Cardiac fibroblast (primary cell): Measurements from ENCODE around the gene ANKRD22.

Source experiments
- DNase-seq, 2 donors: peaks; one replicate each; pipeline versions ENCODE4 v3.0.0 to v3.0.0-alpha.2; 2010; ENCODE audit warnings: low read depth in 2 of 2
- H3K4me3 ChIP-seq, 2 donors: replicated peaks in 1 of 2; 1 replicate in 1 of 2; 2 replicates in 1 of 2; pipeline ENCODE4 v1.5.1; 2011; ENCODE audit warnings: low read depth in 2 of 2, low read length in 2 of 2, mild to moderate bottlenecking in 2 of 2, moderate library complexity in 1 of 2
- TF ChIP-seq, protein P1 (sequence below): IDR thresholded peaks from one replicate; pipeline ENCODE4 v1.5.1; 2011; ENCODE audit warnings: low read depth, mild to moderate bottlenecking, low read length, inconsistent platforms

ANKRD22 gene

GRCh38 chr10:88893611-88894010 lies 42.0 kb upstream of the ANKRD22 start:
- H3K4me3 ChIP-seq = no peak overlapping the region
- peak; percentile 46 to 58 for DNase-seq
- TF ChIP-seq, protein P1, sequence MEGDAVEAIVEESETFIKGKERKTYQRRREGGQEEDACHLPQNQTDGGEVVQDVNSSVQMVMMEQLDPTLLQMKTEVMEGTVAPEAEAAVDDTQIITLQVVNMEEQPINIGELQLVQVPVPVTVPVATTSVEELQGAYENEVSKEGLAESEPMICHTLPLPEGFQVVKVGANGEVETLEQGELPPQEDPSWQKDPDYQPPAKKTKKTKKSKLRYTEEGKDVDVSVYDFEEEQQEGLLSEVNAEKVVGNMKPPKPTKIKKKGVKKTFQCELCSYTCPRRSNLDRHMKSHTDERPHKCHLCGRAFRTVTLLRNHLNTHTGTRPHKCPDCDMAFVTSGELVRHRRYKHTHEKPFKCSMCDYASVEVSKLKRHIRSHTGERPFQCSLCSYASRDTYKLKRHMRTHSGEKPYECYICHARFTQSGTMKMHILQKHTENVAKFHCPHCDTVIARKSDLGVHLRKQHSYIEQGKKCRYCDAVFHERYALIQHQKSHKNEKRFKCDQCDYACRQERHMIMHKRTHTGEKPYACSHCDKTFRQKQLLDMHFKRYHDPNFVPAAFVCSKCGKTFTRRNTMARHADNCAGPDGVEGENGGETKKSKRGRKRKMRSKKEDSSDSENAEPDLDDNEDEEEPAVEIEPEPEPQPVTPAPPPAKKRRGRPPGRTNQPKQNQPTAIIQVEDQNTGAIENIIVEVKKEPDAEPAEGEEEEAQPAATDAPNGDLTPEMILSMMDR = no peak

- DNase-seq = peak in 1 of 2 donors; percentile 65
- TF ChIP-seq, protein P1 = no peak
- no peak overlapping the region for H3K4me3 ChIP-seq
Observed at GRCh38 chr10:88892222-88892967, 40.8 kb upstream of the ANKRD22 start.

DNA sequence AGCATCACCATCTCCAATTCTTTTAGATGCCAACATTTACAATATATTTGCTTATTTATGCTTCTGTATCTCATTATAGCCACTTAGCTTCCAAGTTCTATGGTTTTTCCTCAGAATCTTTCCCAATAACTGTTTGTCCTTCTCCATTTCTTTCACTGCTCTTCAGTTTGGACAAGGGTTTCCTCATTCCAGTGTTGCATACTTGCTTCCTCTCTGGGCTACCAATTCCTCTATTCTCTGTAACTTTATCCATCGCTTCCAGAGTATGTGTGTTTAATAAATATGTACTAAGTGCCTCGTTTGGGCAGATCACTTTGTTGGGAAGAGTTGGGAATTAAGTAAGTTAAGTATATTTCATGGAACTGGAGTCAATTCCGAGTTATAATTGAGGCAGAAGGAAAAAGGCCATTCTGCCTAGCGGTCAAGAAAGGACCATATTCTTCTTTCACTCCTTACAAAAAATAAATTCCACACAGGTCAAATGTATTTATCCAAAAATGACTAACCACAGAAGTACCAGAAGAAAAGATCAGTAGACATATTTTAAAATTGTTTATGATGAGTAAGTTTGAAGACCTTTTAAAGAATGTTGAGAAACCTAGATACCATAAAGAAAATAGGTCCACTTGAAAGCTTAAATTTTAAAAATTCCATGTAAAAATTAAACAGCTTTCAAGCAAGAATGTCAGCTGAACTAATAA lies 39.2 kb upstream of the ANKRD22 start:
- H3K4me3 ChIP-seq = no peak overlapping the region
- DNase-seq = peak in 1 of 2 donors; percentile 46
- TF ChIP-seq, protein P1 = no peak

- TF ChIP-seq, protein P1 = no peak
- no peak for DNase-seq
- H3K4me3 ChIP-seq = no peak overlapping the region
Observed at GRCh38 chr10:88889559-88890337, 38.1 kb upstream of the ANKRD22 start.

- TF ChIP-seq, protein P1 = no peak
- H3K4me3 ChIP-seq = no peak overlapping the region
Observed at GRCh38 chr10:88888810-88889445, 37.3 kb upstream of the ANKRD22 start.

DNA sequence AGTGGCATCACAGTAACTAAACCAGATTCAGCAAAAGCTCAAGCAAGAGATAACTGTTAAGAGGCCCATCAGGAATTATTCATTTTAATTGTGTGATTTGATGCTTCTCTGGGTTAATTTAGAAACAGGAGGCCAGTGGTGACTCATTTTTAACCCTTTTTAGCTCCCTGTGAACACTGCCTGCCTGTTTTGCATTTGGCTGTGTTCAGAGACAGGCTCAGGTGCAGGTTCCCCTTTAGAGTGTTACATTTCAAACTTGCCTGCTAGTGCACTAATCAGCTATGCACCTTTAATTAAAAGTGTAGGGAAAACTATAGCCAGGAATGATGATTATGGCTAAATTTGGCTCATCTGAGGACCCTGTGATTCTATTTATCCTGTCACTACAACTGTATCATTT lies 34.9 kb upstream of the ANKRD22 start:
- TF ChIP-seq, protein P1 = no peak
- no peak overlapping the region for H3K4me3 ChIP-seq
- no peak for DNase-seq

More at GRCh38 chr10:88888810-88889445, 37.3 kb upstream of the ANKRD22 start:
- DNase-seq = no peak
